Gastrocnemius medialis (tissue), 4 donors: ENCODE results near the gene CCDC12. TPM values are rescaled to one million over a fixed set of nuclear protein-coding genes. Genes with fewer than 3 reads are reported as not detected.

Experiments used
- ATAC-seq, 2 donors: fragments of 150-250 bp; one replicate each; pipeline ENCODE4 v1.9.1; 2016
- DNase-seq, 2 donors: peaks; one replicate each; pipeline ENCODE4 v3.0.0-alpha.2; 2019
- H3K27ac ChIP-seq, 4 donors: fragments of 200-600 bp; sonication (generic); 1 replicate in 1 of 4; 2 replicates in 3 of 4; pipeline ENCODE4 v1.5.1; 2016 to 2018; ENCODE audit warnings: mild to moderate bottlenecking in 2 of 4, moderate library complexity in 1 of 4
- H3K27me3 ChIP-seq, 3 donors: fragments of 200-600 bp; sonication (generic) in 2 of 3; 1 replicate in 1 of 3; 2 replicates in 2 of 3; pipeline versions ENCODE4 v1.5.1 to v1.6.0; 2016 to 2019; ENCODE audit warnings: mild to moderate bottlenecking in 1 of 3, moderate library complexity in 1 of 3
- H3K36me3 ChIP-seq, 2 donors: fragments of 200-600 bp; sonication (generic) in 1 of 2; one replicate each; pipeline ENCODE4 v1.5.1; 2017 to 2018
- H3K4me1 ChIP-seq, 2 donors: fragments of 200-600 bp; sonication (generic) in 1 of 2; one replicate each; pipeline ENCODE4 v1.5.1; 2016 to 2017; ENCODE audit warnings: mild to moderate bottlenecking in 2 of 2
- H3K4me3 ChIP-seq, 4 donors: fragments of 200-600 bp; sonication (generic) in 3 of 4; 1 replicate in 1 of 4; 2 replicates in 3 of 4; pipeline ENCODE4 v1.5.1; 2016 to 2019; ENCODE audit warnings: mild to moderate bottlenecking in 2 of 4
- H3K9me3 ChIP-seq, 3 donors: fragments of 200-600 bp; sonication (generic) in 2 of 3; 1 replicate in 1 of 3; 2 replicates in 2 of 3; pipeline ENCODE4 v1.5.1; 2016 to 2019
- CTCF ChIP-seq, 5 experiments: fragments of 450-650 bp in 3 of 5; fragments of 200-600 bp in 2 of 5; sonication (generic) in 2 of 5; IDR thresholded peaks in 4 of 5; conservative IDR thresholded peaks in 1 of 5; 1 replicate in 4 of 5; 2 replicates in 1 of 5; pipeline ENCODE4 v1.5.1; 2016 to 2019; ENCODE audit warnings: antibody characterized with exemption in 5 of 5, mild to moderate bottlenecking in 3 of 5, moderate library complexity in 3 of 5
- POLR2A ChIP-seq, 2 donors: fragments of 450-650 bp; IDR thresholded peaks; one replicate each; pipeline ENCODE4 v1.6.1; 2017; ENCODE audit warnings: antibody characterized with exemption in 2 of 2, mild to moderate bottlenecking in 2 of 2, moderate library complexity in 2 of 2
- in situ Hi-C, 4 donors: fragments of 200-750 bp; cut with MboI; loops; one replicate each; pipeline versions ENCODE4 v1.15.0 to v1.8.0; 2017; ENCODE audit warnings: low sequenced_read_pairs in 4 of 4
- intact Hi-C: fragments of 100-400 bp; cut with DNase I; formaldehyde crosslinking; loops from one replicate; pipeline ENCODE4 v1.15.1; 2023; ENCODE audit warnings: low total_unique reads
- total RNA-seq, 4 donors: library from RNA; depleted of rRNA; stranded (reverse); fragments of >200 nt; gene quantifications; one replicate each; pipeline versions ENCODE4 v1.1.0 to v1.2.3, GENCODE V29; 2016

Gene CCDC12
- total RNA-seq, 4 donors from 2014 or later, result 24.6 to 32.0 (median 29.0) TPM

GRCh38 chr3:46934498-46935167, 41.9 kb downstream of the CCDC12 start:
- in situ Hi-C loops, result no loop called here

GRCh38 chr3:46934072-46934471, 42.5 kb downstream of the CCDC12 start:
- no peak for ATAC-seq
- peak in 1 of 2 donors; percentile 14 for DNase-seq
- in situ Hi-C loops, result no loop called here

More at GRCh38 chr3:46934498-46935167, 41.9 kb downstream of the CCDC12 start:
- Histone ChIP-seq H3K9me3 (no peaks in the 10 kb centered on the region), H3K36me3 (no peaks in the 10 kb centered on the region), H3K4me1 (peaks cover 94 to 96% of the 10 kb centered on the region in 2 donors), H3K4me3 (no peak overlapping the region), H3K27ac (peak overlapping the region; percentile 90 to 96 (median 92)), H3K27me3 (no peaks in the 10 kb centered on the region)
- no peak for DNase-seq
- no peak for TF ChIP-seq POLR2A (IDR thresholded peaks at IDR 0.05)
- TF ChIP-seq CTCF (IDR thresholded peaks at IDR 0.05 in 4 of 5, conservative IDR thresholded peaks at IDR 0.05 in 1 of 5), result no peak
- intact Hi-C loops, result loop anchor here (1.0 to 10.0 kb wide), 5 partner anchors 8 to 370 kb away; partner anchors contain the start of genes LRRC2, NBEAL2 and SETD2
- no peak for ATAC-seq

DNA sequence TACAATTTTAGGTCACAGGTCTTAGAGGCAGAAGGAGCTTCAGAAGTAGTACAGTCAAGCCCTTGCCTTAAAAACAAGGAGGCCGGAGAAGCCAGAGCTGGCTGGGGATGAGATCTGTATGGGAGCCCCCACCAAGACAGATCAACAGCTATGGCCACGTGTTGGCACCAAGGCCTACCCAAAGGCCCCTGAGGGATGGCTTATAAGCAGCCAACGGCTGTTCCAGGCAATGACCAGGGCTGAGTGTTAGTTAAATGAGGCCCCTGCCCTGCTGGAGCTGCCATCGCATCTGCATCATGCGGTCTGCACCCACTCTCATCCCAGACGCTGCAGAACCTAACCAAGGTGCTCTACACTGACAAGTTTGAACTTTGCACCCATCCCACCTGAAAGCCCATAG, 43.3 kb downstream of the CCDC12 start:
- ATAC-seq (no peak), DNase-seq (peak in 1 of 2 donors; percentile 11)
- Histone ChIP-seq H3K4me3 (no peak overlapping the region), H3K27ac (peak overlapping the region; percentile 77 to 96 (median 92)), H3K27me3 (no peaks in the 10 kb centered on the region), H3K4me1 (peaks cover 94 to 99% of the 10 kb centered on the region in 2 donors), H3K36me3 (no peaks in the 10 kb centered on the region), H3K9me3 (no peaks in the 10 kb centered on the region)
- in situ Hi-C loops (no loop called here), intact Hi-C loops (loop anchor here (5.0 to 10.0 kb wide), 3 partner anchors 84 to 368 kb away; partner anchors contain the start of genes LRRC2 and SETD2)
- TF ChIP-seq CTCF (IDR thresholded peaks at IDR 0.05 in 4 of 5, conservative IDR thresholded peaks at IDR 0.05 in 1 of 5) (no peak), POLR2A (IDR thresholded peaks at IDR 0.05) (no peak)

More at GRCh38 chr3:46934072-46934471, 42.5 kb downstream of the CCDC12 start:
- intact Hi-C loops, result loop anchor here (2.0 to 10.0 kb wide), 4 partner anchors 45 to 369 kb away; partner anchors contain the start of genes LRRC2, NBEAL2 and SETD2
- H3K27me3 ChIP-seq, result no peaks in the 10 kb centered on the region
- TF ChIP-seq CTCF (IDR thresholded peaks at IDR 0.05 in 4 of 5, conservative IDR thresholded peaks at IDR 0.05 in 1 of 5) (no peak), POLR2A (IDR thresholded peaks at IDR 0.05) (no peak)
- peaks cover 94 to 98% of the 10 kb centered on the region in 2 donors for H3K4me1 ChIP-seq
- no peak overlapping the region for H3K4me3 ChIP-seq
- no peaks in the 10 kb centered on the region for H3K9me3 ChIP-seq
- H3K27ac ChIP-seq, result peak overlapping the region; percentile 90 to 96 (median 92)
- H3K36me3 ChIP-seq, result no peaks in the 10 kb centered on the region

- H3K27ac ChIP-seq, result peak overlapping the region; percentile 77 to 96 (median 92)
- DNase-seq, result peak in 1 of 2 donors; percentile 23
- in situ Hi-C loops (no loop called here), intact Hi-C loops (loop anchor here (5.0 to 10.0 kb wide), 3 partner anchors 85 to 368 kb away; partner anchors contain the start of genes LRRC2 and SETD2)
- no peak overlapping the region for H3K4me3 ChIP-seq
- no peak for ATAC-seq
- H3K4me1 ChIP-seq, result peaks cover 95 to 100% of the 10 kb centered on the region in 2 donors
- H3K36me3 ChIP-seq, result no peaks in the 10 kb centered on the region
- no peaks in the 10 kb centered on the region for H3K9me3 ChIP-seq
- TF ChIP-seq CTCF (IDR thresholded peaks at IDR 0.05 in 4 of 5, conservative IDR thresholded peaks at IDR 0.05 in 1 of 5), result no peak
- TF ChIP-seq POLR2A (IDR thresholded peaks at IDR 0.05), result no peak
- no peaks in the 10 kb centered on the region for H3K27me3 ChIP-seq
Measured at GRCh38 chr3:46932455-46933225, 43.9 kb downstream of the CCDC12 start.
